Skeletal muscle tissue (tissue), 4 donors: ENCODE data around the gene C10orf105. TPM values are rescaled to one million over a fixed set of nuclear protein-coding genes. Genes with fewer than 3 reads are reported as not detected.

ENCODE experiments used
- H3K27ac ChIP-seq: one replicate; pipeline ENCODE4 v1.7.0; 2013; ENCODE audit warnings: mild to moderate bottlenecking, low read depth, low read length, inconsistent platforms
- H3K27me3 ChIP-seq, 3 donors: one replicate each; pipeline ENCODE4 v1.7.0; 2013; ENCODE audit warnings: low read length in 3 of 3; ENCODE audit not compliant: control insufficient read depth in 3 of 3, insufficient read depth in 3 of 3
- H3K36me3 ChIP-seq, 3 donors: one replicate each; pipeline ENCODE4 v1.7.0; 2013; ENCODE audit warnings: low read length in 3 of 3; ENCODE audit not compliant: control insufficient read depth in 3 of 3, insufficient read depth in 3 of 3
- H3K4me1 ChIP-seq, 3 donors: one replicate each; pipeline ENCODE4 v1.7.0; 2013; ENCODE audit warnings: low read length in 3 of 3, mild to moderate bottlenecking in 3 of 3; ENCODE audit not compliant: control insufficient read depth in 3 of 3, insufficient read depth in 3 of 3
- H3K4me3 ChIP-seq, 3 donors: one replicate each; pipeline ENCODE4 v1.7.0; 2013; ENCODE audit warnings: low read length in 3 of 3
- H3K9ac ChIP-seq, 3 donors: one replicate each; pipeline ENCODE4 v1.7.0; 2013; ENCODE audit warnings: low read length in 3 of 3, mild to moderate bottlenecking in 3 of 3, moderate library complexity in 2 of 3, low read depth in 1 of 3
- H3K9me3 ChIP-seq, 3 donors: one replicate each; pipeline ENCODE4 v1.7.0; 2013; ENCODE audit warnings: low read length in 3 of 3; ENCODE audit not compliant: control insufficient read depth in 3 of 3
- total RNA-seq: library from RNA; depleted of rRNA; stranded (reverse); fragments of >200 nt; gene quantifications from one replicate; pipeline ENCODE4 v1.2.3, GENCODE V29; 2014
- donor health status: Osteomylitis.

C10orf105 gene
- total RNA-seq, 1 donor from 2014 or later = not detected

- no peak overlapping the region for H3K27ac ChIP-seq
- no peaks in the 10 kb centered on the region for H3K9me3 ChIP-seq
- no peak overlapping the region for H3K4me3 ChIP-seq
- no peaks in the 10 kb centered on the region for H3K36me3 ChIP-seq
- peaks cover 0 to 2% (median 0%) of the 10 kb centered on the region in 3 donors for H3K4me1 ChIP-seq
- peaks cover 0 to 12% (median 0%) of the 10 kb centered on the region in 3 donors for H3K27me3 ChIP-seq
- no peak overlapping the region for H3K9ac ChIP-seq
Observed at GRCh38 chr10:71665456-71665855, 54.1 kb downstream of the C10orf105 start.

DNA sequence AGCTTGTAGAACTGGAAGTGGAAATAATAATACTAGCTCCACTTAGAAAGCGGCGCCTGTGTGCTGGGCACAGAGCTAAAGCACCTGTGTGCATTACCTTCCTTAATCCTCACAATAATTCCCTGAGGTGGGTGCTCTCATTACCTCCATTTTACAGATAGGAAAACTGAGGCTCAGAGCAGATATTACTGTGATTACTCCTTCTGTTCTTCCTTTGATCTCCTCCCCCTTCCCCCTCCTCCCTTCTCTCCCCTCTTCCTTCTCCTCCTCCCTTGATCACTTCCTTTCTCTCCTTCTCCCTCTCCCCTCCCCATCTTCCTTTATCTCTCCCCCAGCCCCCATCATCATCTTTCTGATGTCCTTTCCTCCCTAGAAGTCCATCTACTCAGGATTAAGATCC lies 55.0 kb downstream of the C10orf105 start:
- Histone ChIP-seq H3K36me3 (no peaks in the 10 kb centered on the region), H3K4me3 (no peak overlapping the region), H3K27me3 (peaks cover 0 to 12% (median 0%) of the 10 kb centered on the region in 3 donors), H3K4me1 (peaks cover 0 to 2% (median 0%) of the 10 kb centered on the region in 3 donors), H3K9ac (no peak overlapping the region), H3K27ac (no peak overlapping the region), H3K9me3 (no peaks in the 10 kb centered on the region)

- Histone ChIP-seq H3K27ac (no peak overlapping the region), H3K9ac (no peak overlapping the region), H3K36me3 (no peaks in the 10 kb centered on the region), H3K9me3 (no peaks in the 10 kb centered on the region), H3K4me3 (no peak overlapping the region), H3K4me1 (peaks cover 0 to 2% (median 0%) of the 10 kb centered on the region in 3 donors), H3K27me3 (peaks cover 0 to 12% (median 0%) of the 10 kb centered on the region in 3 donors)
Observed at GRCh38 chr10:71663311-71663710, 56.3 kb downstream of the C10orf105 start.

DNA sequence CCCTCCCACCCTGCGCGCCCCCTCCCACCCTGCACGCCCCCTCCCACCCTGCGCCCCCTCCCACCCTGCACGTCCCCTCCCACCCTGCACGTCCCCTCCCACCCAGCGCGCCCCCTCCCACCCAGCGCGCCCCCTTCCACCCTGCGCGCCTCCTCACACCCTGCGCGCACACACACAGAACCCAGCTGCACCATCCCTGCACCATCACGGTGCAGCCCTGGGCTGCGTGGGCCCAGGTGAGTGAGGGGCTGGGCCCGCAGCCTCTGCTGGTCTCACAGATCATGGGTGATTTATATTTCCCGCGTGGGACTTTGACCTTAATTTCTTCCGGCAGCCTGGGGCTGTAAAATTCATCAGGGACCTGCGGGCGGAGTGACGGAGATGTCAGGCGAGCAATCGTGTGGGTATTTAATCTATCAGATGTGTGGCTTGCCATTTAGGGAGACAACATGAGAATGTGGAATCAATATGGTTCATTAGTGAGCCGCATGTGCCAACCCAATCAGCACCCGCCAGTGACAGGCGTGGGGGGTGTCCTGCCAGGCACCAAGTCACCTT lies 57.7 kb downstream of the C10orf105 start:
- H3K4me3 ChIP-seq = no peak overlapping the region
- H3K36me3 ChIP-seq = no peaks in the 10 kb centered on the region
- peaks cover 0 to 2% (median 0%) of the 10 kb centered on the region in 3 donors for H3K4me1 ChIP-seq
- no peaks in the 10 kb centered on the region for H3K9me3 ChIP-seq
- H3K27me3 ChIP-seq = peaks cover 0 to 8% (median 0%) of the 10 kb centered on the region in 3 donors
- H3K9ac ChIP-seq = no peak overlapping the region
- H3K27ac ChIP-seq = no peak overlapping the region

Other genes starting within 250 kb of the C10orf105 start
- gene VSIR, start 53.7 kb upstream of the C10orf105 start, total RNA-seq = 13.6 TPM
- gene PSAP, start 131.5 kb upstream of the C10orf105 start, total RNA-seq = 369 TPM
- 15.7 TPM for gene CHST3, start 244.6 kb upstream of the C10orf105 start, total RNA-seq